ENCODE measurements around the gene KCTD1. TPM values are rescaled to one million over a fixed set of nuclear protein-coding genes. Genes with fewer than 3 reads are reported as not detected.

The KCTD1 gene
- total RNA-seq, 2 experiments from 2014 or later = 10.1 to 10.3 TPM

DNA sequence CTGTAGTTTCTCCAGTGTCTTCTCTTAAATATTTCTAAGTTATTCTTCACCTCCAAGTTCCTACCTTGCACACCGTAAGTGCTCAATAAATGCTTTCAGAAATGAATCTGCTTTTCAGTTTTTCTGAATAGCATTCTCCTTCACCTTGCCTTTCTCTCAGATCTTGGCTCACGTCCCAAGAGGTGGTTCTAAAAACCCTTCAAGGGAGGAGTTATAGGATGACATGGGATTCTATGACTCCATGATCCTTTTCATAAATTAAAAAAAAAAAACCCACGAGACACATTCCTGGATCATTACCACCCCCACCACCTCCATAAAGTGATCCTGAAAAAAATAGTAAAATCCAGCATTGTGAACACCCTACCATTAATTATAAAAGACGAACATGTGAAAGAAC is 11.7 kb downstream of the KCTD1 start:
- no peak for DNase-seq (ENCODE audit: low spot score)
- intact Hi-C loops (cut with micrococcal nuclease; ENCODE audit: unreplicated experiment) = no loop called here
- TF ChIP-seq, protein P1, sequence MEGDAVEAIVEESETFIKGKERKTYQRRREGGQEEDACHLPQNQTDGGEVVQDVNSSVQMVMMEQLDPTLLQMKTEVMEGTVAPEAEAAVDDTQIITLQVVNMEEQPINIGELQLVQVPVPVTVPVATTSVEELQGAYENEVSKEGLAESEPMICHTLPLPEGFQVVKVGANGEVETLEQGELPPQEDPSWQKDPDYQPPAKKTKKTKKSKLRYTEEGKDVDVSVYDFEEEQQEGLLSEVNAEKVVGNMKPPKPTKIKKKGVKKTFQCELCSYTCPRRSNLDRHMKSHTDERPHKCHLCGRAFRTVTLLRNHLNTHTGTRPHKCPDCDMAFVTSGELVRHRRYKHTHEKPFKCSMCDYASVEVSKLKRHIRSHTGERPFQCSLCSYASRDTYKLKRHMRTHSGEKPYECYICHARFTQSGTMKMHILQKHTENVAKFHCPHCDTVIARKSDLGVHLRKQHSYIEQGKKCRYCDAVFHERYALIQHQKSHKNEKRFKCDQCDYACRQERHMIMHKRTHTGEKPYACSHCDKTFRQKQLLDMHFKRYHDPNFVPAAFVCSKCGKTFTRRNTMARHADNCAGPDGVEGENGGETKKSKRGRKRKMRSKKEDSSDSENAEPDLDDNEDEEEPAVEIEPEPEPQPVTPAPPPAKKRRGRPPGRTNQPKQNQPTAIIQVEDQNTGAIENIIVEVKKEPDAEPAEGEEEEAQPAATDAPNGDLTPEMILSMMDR (conservative IDR thresholded peaks at IDR 0.05; ENCODE audit: low read length) = no peak
- no peak for TF ChIP-seq EZH2phosphoT487 (IDR thresholded peaks at IDR 0.05; ENCODE audit: borderline replicate concordance, low read depth, low read length)
- H3K4me1 ChIP-seq (ENCODE audit: insufficient read depth, low read length, poor library complexity, severe bottlenecking) = no peaks in the 10 kb centered on the region
- H3K4me2 ChIP-seq (ENCODE audit: low read length) = no peak overlapping the region
- BruUV-seq (replicated peaks) = no TSS peak
- CTCF ChIA-PET (ENCODE audit: unreplicated experiment) = interaction anchor here (0.6 kb wide), 1 partner anchor 652 kb away, joined by 3 read pairs; no protein-coding TSS in a partner anchor
- no peaks in the 10 kb centered on the region for H3K36me3 ChIP-seq (ENCODE audit: insufficient read depth, low read length)
- no peaks in the 10 kb centered on the region for H3K9me3 ChIP-seq (ENCODE audit: low read length)
- POLR2A ChIA-PET = no interaction called here
- H3K9me2 ChIP-seq (ENCODE audit: insufficient read depth, low read length) = no peaks in the 10 kb centered on the region
- no peaks in the 10 kb centered on the region for H4K20me1 ChIP-seq (ENCODE audit: insufficient read depth, low read length)
- no peak overlapping the region for H2AFZ ChIP-seq (ENCODE audit: low read length)
- no peak overlapping the region for H3K27ac ChIP-seq (ENCODE audit: low read depth, low read length, poor library complexity, severe bottlenecking)
- no peak overlapping the region for H3K4me3 ChIP-seq (ENCODE audit: low read depth, low read length, poor library complexity, severe bottlenecking)
- H3K79me2 ChIP-seq (ENCODE audit: insufficient read depth, low read depth, low read length) = no peaks in the 10 kb centered on the region

DNA sequence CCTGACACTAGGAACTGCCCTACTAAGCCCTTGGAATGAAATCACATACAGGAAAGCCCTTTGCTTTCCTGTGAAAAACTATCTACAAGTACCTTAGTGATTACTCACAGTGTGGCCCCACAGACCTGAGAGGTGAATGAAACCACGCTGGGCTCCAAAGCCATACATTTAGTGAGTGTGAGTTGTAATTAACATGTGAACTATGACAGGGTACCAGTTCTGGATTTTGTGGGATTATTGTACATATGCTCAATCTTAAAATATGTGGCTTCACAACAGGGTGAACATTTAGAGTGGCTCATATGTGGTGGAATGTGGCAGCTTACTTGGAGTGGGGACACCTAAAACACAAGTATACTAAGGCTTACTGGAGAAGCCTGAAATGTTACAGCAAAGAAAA is 12.3 kb downstream of the KCTD1 start:
- Histone ChIP-seq H3K4me3 (ENCODE audit: low read depth, low read length, poor library complexity, severe bottlenecking) (no peak overlapping the region), H2AFZ (ENCODE audit: low read length) (no peak overlapping the region), H3K9me3 (ENCODE audit: low read length) (no peaks in the 10 kb centered on the region), H3K79me2 (ENCODE audit: insufficient read depth, low read depth, low read length) (no peaks in the 10 kb centered on the region), H3K4me2 (ENCODE audit: low read length) (no peak overlapping the region), H3K4me1 (ENCODE audit: insufficient read depth, low read length, poor library complexity, severe bottlenecking) (no peaks in the 10 kb centered on the region), H3K36me3 (ENCODE audit: insufficient read depth, low read length) (no peaks in the 10 kb centered on the region), H3K9me2 (ENCODE audit: insufficient read depth, low read length) (no peaks in the 10 kb centered on the region), H3K27ac (ENCODE audit: low read depth, low read length, poor library complexity, severe bottlenecking) (no peak overlapping the region), H4K20me1 (ENCODE audit: insufficient read depth, low read length) (no peaks in the 10 kb centered on the region)
- intact Hi-C loops (cut with micrococcal nuclease; ENCODE audit: unreplicated experiment) = no loop called here
- DNase-seq (ENCODE audit: low spot score) = no peak
- CTCF ChIA-PET (ENCODE audit: unreplicated experiment) = no interaction called here
- TF ChIP-seq EZH2phosphoT487 (IDR thresholded peaks at IDR 0.05; ENCODE audit: borderline replicate concordance, low read depth, low read length) = no peak
- TF ChIP-seq, protein P1 (conservative IDR thresholded peaks at IDR 0.05; ENCODE audit: low read length) = no peak
- no TSS peak for BruUV-seq (replicated peaks)
- POLR2A ChIA-PET = interaction anchor here (0.5 kb wide), 1 partner anchor 24 kb away, joined by 3 read pairs; no protein-coding TSS in a partner anchor

DNA sequence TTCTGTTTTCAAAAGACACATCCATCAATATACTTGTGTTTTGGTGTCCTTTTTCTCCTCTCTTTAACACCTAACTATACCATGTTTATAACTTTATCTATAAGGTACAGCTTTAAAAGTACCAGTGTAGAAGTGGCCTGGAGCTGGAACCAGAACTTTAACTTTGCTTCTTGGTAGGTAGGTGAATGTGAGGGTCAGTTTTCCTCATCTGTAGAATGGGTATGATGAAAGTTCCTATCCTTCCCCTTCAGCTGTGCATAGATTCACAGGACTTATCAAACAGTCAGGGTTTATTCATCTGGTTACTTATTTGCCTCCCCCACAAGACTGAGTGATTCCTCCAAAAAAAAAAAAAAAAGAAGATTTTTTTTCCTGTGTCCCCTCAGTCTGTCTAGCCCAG is 12.7 kb downstream of the KCTD1 start:
- intact Hi-C loops (cut with micrococcal nuclease; ENCODE audit: unreplicated experiment) = no loop called here
- ChIA-PET POLR2A (interaction anchor here (0.5 kb wide), 1 partner anchor 24 kb away, joined by 3 read pairs; no protein-coding TSS in a partner anchor), CTCF (ENCODE audit: unreplicated experiment) (no interaction called here)
- no peaks in the 10 kb centered on the region for H3K4me1 ChIP-seq (ENCODE audit: insufficient read depth, low read length, poor library complexity, severe bottlenecking)
- no peaks in the 10 kb centered on the region for H3K9me2 ChIP-seq (ENCODE audit: insufficient read depth, low read length)
- no peak for DNase-seq (ENCODE audit: low spot score)
- H2AFZ ChIP-seq (ENCODE audit: low read length) = no peak overlapping the region
- no peaks in the 10 kb centered on the region for H3K9me3 ChIP-seq (ENCODE audit: low read length)
- BruUV-seq (replicated peaks) = no TSS peak
- TF ChIP-seq EZH2phosphoT487 (IDR thresholded peaks at IDR 0.05; ENCODE audit: borderline replicate concordance, low read depth, low read length) = no peak
- TF ChIP-seq, protein P1 (conservative IDR thresholded peaks at IDR 0.05; ENCODE audit: low read length) = no peak
- no peaks in the 10 kb centered on the region for H3K36me3 ChIP-seq (ENCODE audit: insufficient read depth, low read length)
- no peak overlapping the region for H3K4me2 ChIP-seq (ENCODE audit: low read length)
- no peak overlapping the region for H3K4me3 ChIP-seq (ENCODE audit: low read depth, low read length, poor library complexity, severe bottlenecking)
- no peak overlapping the region for H3K27ac ChIP-seq (ENCODE audit: low read depth, low read length, poor library complexity, severe bottlenecking)
- no peaks in the 10 kb centered on the region for H4K20me1 ChIP-seq (ENCODE audit: insufficient read depth, low read length)
- H3K79me2 ChIP-seq (ENCODE audit: insufficient read depth, low read depth, low read length) = no peaks in the 10 kb centered on the region

Measured in OCI-LY7 (cell line).